Prostate gland (tissue), 2 donors: ENCODE measurements around the gene ISL1. TPM values are rescaled to one million over a fixed set of nuclear protein-coding genes. Genes with fewer than 3 reads are reported as not detected.

Experiments
- DNase-seq: peaks from one replicate; pipeline ENCODE4 v3.0.0-alpha.2; 2019; ENCODE audit warnings: low spot score
- H3K27ac ChIP-seq, 2 donors: fragments of 200-600 bp; sonication (generic); 2 replicates each; pipeline ENCODE4 v1.5.1; 2017 to 2019
- H3K27me3 ChIP-seq: fragments of 200-600 bp; sonication (generic); replicated peaks from 2 replicates; pipeline ENCODE4 v1.5.1; 2019; ENCODE audit not compliant: insufficient read depth
- H3K36me3 ChIP-seq, 2 donors: fragments of 200-600 bp; sonication (generic); 1 replicate in 1 of 2; 2 replicates in 1 of 2; pipeline versions ENCODE4 v1.5.1 to v1.8.1; 2017 to 2019
- H3K4me1 ChIP-seq: fragments of 200-600 bp; sonication (generic); replicated peaks from 2 replicates; pipeline ENCODE4 v1.5.1; 2019
- H3K4me3 ChIP-seq, 2 donors: fragments of 200-600 bp; sonication (generic); 2 replicates each; pipeline ENCODE4 v1.5.1; 2017 to 2019
- H3K9me3 ChIP-seq: fragments of 200-600 bp; sonication (generic); 2 replicates; pipeline ENCODE4 v1.5.1; 2017
- POLR2A ChIP-seq: fragments of 450-650 bp; IDR thresholded peaks from one replicate; pipeline ENCODE4 v1.6.1; 2016; ENCODE audit warnings: antibody characterized with exemption, mild to moderate bottlenecking
- POLR2AphosphoS5 ChIP-seq: sonication (generic); formaldehyde crosslinking; IDR thresholded peaks from one replicate; pipeline ENCODE4 v1.6.1; 2017; ENCODE audit warnings: antibody characterized with exemption
- WGBS: methylation state at CpG from one replicate; pipeline ENCODE4 v1.1.5; 2018; 5-methylcytosine and 5-hydroxymethylcytosine counted together
- intact Hi-C: fragments of 100-400 bp; cut with DNase I; formaldehyde crosslinking; loops from one replicate; pipeline ENCODE4 v1.14.2; 2022
- total RNA-seq, 2 donors: library from RNA; depleted of rRNA; stranded (reverse); fragments of >200 nt; gene quantifications; one replicate each; pipeline ENCODE4 v1.1.0, GENCODE V29; 2016
- TF ChIP-seq, protein P1 (sequence below), 4 experiments: fragments of 200-600 bp in 2 of 4; fragments of 450-650 bp in 2 of 4; sonication (generic) in 2 of 4; IDR thresholded peaks; 1 replicate in 3 of 4; 2 replicates in 1 of 4; pipeline ENCODE4 v1.5.1; 2016 to 2019; ENCODE audit warnings: antibody characterized with exemption in 4 of 4, mild to moderate bottlenecking in 2 of 4, moderate library complexity in 2 of 4

ISL1 gene
- total RNA-seq, 2 donors from 2014 or later = 5.5 to 15.2 TPM

DNA sequence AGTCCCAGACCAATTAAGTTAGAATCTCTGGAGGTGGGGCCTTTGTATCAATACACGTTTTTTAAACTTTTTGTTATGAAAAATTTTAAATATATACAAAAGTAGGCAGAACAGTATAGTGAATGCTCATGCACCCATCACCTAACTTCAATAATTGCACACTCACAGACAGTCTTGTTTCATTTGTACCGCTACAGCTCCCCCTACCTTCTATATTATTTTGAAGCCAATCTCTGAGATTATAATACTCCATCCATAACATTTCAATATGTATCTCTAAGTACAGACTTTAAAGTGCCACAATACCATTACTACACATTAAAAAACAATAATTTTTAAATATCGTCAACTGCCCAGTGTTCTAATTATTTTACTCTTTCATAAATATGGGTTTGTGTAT, 32.9 kb downstream of the ISL1 start:
- H3K4me1 ChIP-seq = no peaks in the 10 kb centered on the region
- no peaks in the 10 kb centered on the region for H3K9me3 ChIP-seq
- 89% methylated on average over 3 of the region's 3 CpGs for WGBS
- no peaks in the 10 kb centered on the region for H3K36me3 ChIP-seq
- intact Hi-C loops = no loop called here
- no peak overlapping the region for H3K4me3 ChIP-seq
- DNase-seq = no peak
- no peaks in the 10 kb centered on the region for H3K27me3 ChIP-seq
- H3K27ac ChIP-seq = no peak overlapping the region
- no peak for TF ChIP-seq POLR2A
- TF ChIP-seq, protein P1, sequence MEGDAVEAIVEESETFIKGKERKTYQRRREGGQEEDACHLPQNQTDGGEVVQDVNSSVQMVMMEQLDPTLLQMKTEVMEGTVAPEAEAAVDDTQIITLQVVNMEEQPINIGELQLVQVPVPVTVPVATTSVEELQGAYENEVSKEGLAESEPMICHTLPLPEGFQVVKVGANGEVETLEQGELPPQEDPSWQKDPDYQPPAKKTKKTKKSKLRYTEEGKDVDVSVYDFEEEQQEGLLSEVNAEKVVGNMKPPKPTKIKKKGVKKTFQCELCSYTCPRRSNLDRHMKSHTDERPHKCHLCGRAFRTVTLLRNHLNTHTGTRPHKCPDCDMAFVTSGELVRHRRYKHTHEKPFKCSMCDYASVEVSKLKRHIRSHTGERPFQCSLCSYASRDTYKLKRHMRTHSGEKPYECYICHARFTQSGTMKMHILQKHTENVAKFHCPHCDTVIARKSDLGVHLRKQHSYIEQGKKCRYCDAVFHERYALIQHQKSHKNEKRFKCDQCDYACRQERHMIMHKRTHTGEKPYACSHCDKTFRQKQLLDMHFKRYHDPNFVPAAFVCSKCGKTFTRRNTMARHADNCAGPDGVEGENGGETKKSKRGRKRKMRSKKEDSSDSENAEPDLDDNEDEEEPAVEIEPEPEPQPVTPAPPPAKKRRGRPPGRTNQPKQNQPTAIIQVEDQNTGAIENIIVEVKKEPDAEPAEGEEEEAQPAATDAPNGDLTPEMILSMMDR (IDR thresholded peaks at IDR 0.05) = no peak
- TF ChIP-seq POLR2AphosphoS5 = no peak

DNA sequence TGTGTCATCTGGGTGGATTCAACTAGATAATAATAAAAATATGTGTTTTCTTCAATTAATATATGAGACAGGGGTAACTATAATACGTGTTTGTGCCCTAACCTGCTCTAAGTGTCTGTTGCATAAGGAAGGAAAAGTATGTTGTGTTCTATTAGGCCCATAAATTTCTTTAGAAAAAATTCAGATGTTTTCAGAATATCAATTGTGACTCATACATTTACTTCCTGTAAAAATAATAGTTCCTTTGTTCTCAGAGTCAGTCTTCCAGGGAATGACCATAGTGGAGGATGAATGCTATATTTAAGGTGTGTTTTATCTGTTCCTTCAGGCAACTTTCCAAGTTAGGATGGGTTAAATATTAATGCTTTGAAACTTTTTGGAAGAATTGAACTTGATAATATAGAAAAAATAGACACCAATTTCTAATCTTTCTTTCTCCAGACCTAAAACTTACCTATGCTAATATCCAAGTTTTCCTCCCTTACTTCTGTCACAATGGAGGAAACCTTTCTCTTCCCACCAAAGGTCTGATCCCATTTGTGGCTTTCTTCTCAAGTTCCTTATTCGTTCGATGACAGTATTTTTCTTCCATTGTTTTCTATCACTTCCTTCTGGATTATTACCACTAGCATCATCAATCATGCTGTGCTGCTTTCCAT, 49.9 kb downstream of the ISL1 start:
- Histone ChIP-seq H3K4me1 (no peaks in the 10 kb centered on the region), H3K27me3 (no peaks in the 10 kb centered on the region), H3K4me3 (no peak overlapping the region), H3K36me3 (no peaks in the 10 kb centered on the region), H3K27ac (no peak overlapping the region), H3K9me3 (no peaks in the 10 kb centered on the region)
- no peak for DNase-seq
- 60% methylated on average over 3 of the region's 3 CpGs for WGBS
- TF ChIP-seq POLR2AphosphoS5 (no peak), POLR2A (no peak)
- TF ChIP-seq, protein P1 (IDR thresholded peaks at IDR 0.05) = no peak
- intact Hi-C loops = no loop called here

DNA sequence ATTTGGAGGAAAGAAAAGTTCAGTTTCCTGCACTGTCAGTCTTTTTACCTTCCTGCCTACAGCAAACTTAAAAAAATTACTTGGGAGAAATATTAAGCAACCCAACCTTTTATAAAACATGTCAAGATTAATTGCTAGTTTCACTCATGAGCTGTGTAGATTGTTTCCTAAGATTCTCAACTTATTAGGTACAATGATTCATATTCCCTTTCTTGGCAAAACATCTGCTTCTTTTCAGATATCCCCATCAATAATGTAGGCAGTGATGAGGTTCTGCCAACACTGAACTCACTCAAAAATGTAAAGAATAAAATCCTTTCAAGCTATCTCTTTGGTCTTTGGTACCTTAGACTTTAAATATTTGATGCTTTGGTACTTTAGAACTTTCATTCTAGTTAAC, 56.0 kb downstream of the ISL1 start:
- no peaks in the 10 kb centered on the region for H3K4me1 ChIP-seq
- no peak overlapping the region for H3K4me3 ChIP-seq
- no peak for DNase-seq
- no peaks in the 10 kb centered on the region for H3K9me3 ChIP-seq
- no peak overlapping the region for H3K27ac ChIP-seq
- TF ChIP-seq, protein P1 (IDR thresholded peaks at IDR 0.05) = no peak
- TF ChIP-seq POLR2A = no peak
- TF ChIP-seq POLR2AphosphoS5 = no peak
- no peaks in the 10 kb centered on the region for H3K36me3 ChIP-seq
- no peaks in the 10 kb centered on the region for H3K27me3 ChIP-seq
- intact Hi-C loops = no loop called here
